NB4 (cell line): ENCODE data around the gene POLR2L.

Experiments used
- DNase-seq: peaks from one replicate; pipeline ENCODE4 v3.0.0; 2010; ENCODE audit warnings: low read depth
- H3K4me3 ChIP-seq: one replicate; pipeline ENCODE4 v1.5.1; 2011; ENCODE audit warnings: mild to moderate bottlenecking, low read depth, low read length, moderate library complexity
- CTCF ChIP-seq: IDR thresholded peaks from one replicate; pipeline ENCODE4 v1.5.1; 2012; ENCODE audit warnings: low read depth, low read length
- MAX ChIP-seq: IDR thresholded peaks from 2 replicates; pipeline ENCODE4 v1.6.1; 2011; ENCODE audit warnings: low read depth, low read length
- MYC ChIP-seq: IDR thresholded peaks from 2 replicates; pipeline ENCODE4 v1.6.1; 2011; ENCODE audit warnings: low read depth, low read length
- POLR2A ChIP-seq: IDR thresholded peaks from 2 replicates; pipeline ENCODE4 v1.6.1; 2011; ENCODE audit warnings: mild to moderate bottlenecking; ENCODE audit not compliant: insufficient read length; ENCODE audit errors: extremely low read depth

The POLR2L gene

GRCh38 chr11:819943-820649 lies 22.2 kb downstream of the POLR2L start:
- peak; percentile 93 for DNase-seq
- H3K4me3 ChIP-seq: peak overlapping the region; percentile 68

GRCh38 chr11:819129-819931 lies 23.0 kb downstream of the POLR2L start:
- peak; percentile 91 for DNase-seq
- TF ChIP-seq MAX: no peak
- TF ChIP-seq CTCF: no peak
- TF ChIP-seq POLR2A: peak; percentile 84
- TF ChIP-seq MYC: no peak; the same call in none of the 2 replicates
- peak overlapping the region; percentile 68 for H3K4me3 ChIP-seq

More at GRCh38 chr11:819943-820649, 22.2 kb downstream of the POLR2L start:
- TF ChIP-seq CTCF: no peak
- TF ChIP-seq POLR2A: no peak
- peak; percentile 41; the same call in 1 of the 2 replicates for TF ChIP-seq MAX
- peak; percentile 26 for TF ChIP-seq MYC

DNA sequence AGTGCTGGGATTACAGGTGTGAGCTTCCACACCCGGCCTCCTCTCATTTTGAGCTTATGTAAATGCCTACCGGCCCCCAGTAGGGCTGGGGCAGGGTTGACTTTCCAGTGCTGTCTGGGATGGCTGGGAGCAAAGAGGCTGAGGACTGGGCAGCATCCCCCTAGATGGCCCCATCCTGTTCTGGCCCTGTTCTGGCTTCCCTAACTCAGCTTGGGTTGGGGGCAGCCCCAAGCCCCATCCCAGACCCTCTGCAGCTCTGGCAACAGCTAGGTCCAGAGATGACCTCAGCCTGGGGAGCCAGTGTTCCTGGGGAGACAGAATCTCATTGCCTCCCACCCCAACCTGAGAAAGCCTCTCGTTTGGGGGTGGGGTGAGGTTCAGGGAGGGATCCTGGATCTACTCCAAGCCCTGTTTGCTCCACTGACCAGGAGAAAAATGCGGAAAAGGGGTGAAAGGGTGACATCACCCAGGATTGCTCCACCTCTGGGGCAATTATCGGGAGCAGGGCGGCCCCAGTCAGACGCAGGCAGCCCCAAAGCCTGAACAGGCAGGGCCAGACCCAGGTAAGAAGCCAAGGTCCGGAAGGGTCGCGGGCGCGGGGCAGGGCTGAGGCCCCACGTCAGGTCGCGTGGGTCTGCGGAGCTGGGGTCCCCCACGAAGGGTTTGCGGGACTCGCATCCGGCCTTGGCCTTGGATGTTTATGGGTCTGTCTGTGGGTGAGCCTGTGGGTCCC lies 23.8 kb downstream of the POLR2L start, which contains the start of gene PNPLA2:
PNPLA2 (plus strand) TSS at position 519 of the 733 bp plus-strand sequence. CDS start 805 bp downstream, outside the sequence.
- TF ChIP-seq CTCF (no peak), POLR2A (no peak), MYC (no peak), MAX (no peak)
- peak within 1 kb of the TSS; percentile 68 for H3K4me3 ChIP-seq
- no peak for DNase-seq

GRCh38 chr11:816433-816779 lies 25.9 kb downstream of the POLR2L start:
- H3K4me3 ChIP-seq: no peak overlapping the region
- TF ChIP-seq MYC (no peak), MAX (peak; percentile 43), POLR2A (no peak), CTCF (no peak)
- no peak for DNase-seq

DNA sequence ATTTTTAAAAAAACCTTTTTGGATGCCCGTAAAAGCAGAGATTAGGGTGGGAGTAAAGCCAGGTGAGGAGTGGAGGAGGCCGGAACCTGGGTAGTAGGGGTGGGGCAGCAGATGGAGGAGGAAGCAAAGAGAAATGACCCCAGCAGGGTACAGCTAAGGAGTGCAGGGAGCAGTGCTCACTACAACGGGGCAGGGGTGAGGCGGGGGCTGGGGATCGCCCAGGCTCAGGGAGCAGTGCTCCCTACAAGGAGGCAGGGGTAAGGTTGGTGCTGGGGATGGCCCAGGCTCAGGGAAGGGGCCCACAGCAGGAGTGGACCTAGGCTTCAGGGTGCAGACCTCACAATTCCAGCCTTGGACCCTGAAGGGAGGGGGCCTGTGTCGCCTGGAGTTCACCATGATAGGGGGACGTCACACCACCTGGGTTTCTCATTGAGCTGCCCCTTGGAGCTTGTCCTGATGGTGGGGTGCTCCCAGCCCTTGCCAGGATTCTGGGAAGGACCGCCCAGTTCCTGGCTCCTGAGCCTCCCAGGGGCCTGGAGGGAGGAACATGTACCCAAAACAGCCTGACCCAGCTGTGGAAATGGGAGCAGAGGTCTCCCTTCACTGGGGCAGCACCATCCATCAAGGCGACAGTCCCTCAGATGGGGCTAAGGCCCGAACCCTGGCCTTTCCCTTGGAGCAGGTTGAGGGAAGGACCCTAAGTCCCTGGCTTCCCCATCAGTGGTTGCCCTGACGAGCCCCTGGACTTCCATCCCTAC lies 26.5 kb downstream of the POLR2L start:
- DNase-seq: no peak
- no peak overlapping the region for H3K4me3 ChIP-seq
- TF ChIP-seq MYC: no peak
- no peak for TF ChIP-seq CTCF
- TF ChIP-seq POLR2A: no peak
- no peak for TF ChIP-seq MAX
